SK-N-SH (cell line): ENCODE data around the gene GPX7. TPM values are rescaled to one million over a fixed set of nuclear protein-coding genes. Genes with fewer than 3 reads are reported as not detected.

ENCODE experiments used
- CTCF ChIA-PET: fragments of 300-600, 350-600 bp; formaldehyde crosslinking; extraction: SDS; loops from one replicate; lab custom pipeline; 2021; lab: Yijun Ruan, JAX
- POLR2A ChIA-PET: fragments of 350-600 bp; sonication (Branson Sonifier 250); formaldehyde crosslinking; extraction: SDS; loops from one replicate; lab custom pipeline; 2020; ENCODE audit warnings: antibody characterized with exemption, inconsistent platforms; lab: Yijun Ruan, JAX
- DNase-seq: peaks from one replicate; pipeline ENCODE4 v3.0.0; 2012
- H2AFZ ChIP-seq: fragments of 200-600 bp; sonication (generic); 2 replicates; pipeline ENCODE4 v1.8.1; 2016; ENCODE audit warnings: antibody characterized with exemption, mild to moderate bottlenecking, low read depth
- H3F3A ChIP-seq: fragments of 200-600 bp; sonication (generic); replicated peaks from 2 replicates; pipeline ENCODE3; 2016; ENCODE audit warnings: antibody characterized with exemption, mild to moderate bottlenecking; ENCODE audit not compliant: insufficient read depth
- H3K27ac ChIP-seq, 2 experiments: fragments of 200-500 bp in 1 of 2; fragments of 200-600 bp in 1 of 2; sonication (Bioruptor generic) in 1 of 2; sonication (generic), shearing (Covaris generic) in 1 of 2; 2 replicates each; pipeline versions ENCODE4 v1.5.1 to v1.6.1; 2014 to 2016; ENCODE audit warnings: low read depth in 2 of 2, inconsistent platforms in 1 of 2, low read length in 1 of 2, mild to moderate bottlenecking in 1 of 2, mixed read lengths in 1 of 2
- H3K27me3 ChIP-seq: fragments of 200-600 bp; sonication (generic), shearing (Covaris generic); 2 replicates; pipeline ENCODE4 v1.6.1; 2016; ENCODE audit warnings: mixed run types; ENCODE audit not compliant: insufficient read depth
- H3K36me3 ChIP-seq, 2 experiments: fragments of 200-500 bp in 1 of 2; fragments of 200-600 bp in 1 of 2; sonication (Bioruptor generic) in 1 of 2; sonication (generic) in 1 of 2; replicated peaks in 1 of 2; 2 replicates each; pipeline versions ENCODE3 to v1.5.1; 2014 to 2016; ENCODE audit warnings: low read length in 1 of 2, mild to moderate bottlenecking in 1 of 2; ENCODE audit not compliant: insufficient read depth in 2 of 2, control insufficient read depth in 1 of 2
- H3K4me1 ChIP-seq, 2 experiments: fragments of 200-500 bp in 1 of 2; fragments of 200-600 bp in 1 of 2; sonication (Bioruptor generic) in 1 of 2; sonication (generic), shearing (Covaris generic) in 1 of 2; 2 replicates each; pipeline versions ENCODE4 v1.5.1 to v1.6.1; 2014 to 2016; ENCODE audit warnings: low read depth in 1 of 2, low read length in 1 of 2, mixed run types in 1 of 2; ENCODE audit not compliant: insufficient read depth in 2 of 2, control insufficient read depth in 1 of 2
- H3K4me2 ChIP-seq: fragments of 200-600 bp; sonication (generic), shearing (Covaris generic); 2 replicates; pipeline ENCODE4 v1.6.1; 2017; ENCODE audit warnings: mixed run types
- H3K4me3 ChIP-seq, 2 experiments: fragments of 200-500 bp in 1 of 2; fragments of 200-600 bp in 1 of 2; sonication (Bioruptor generic) in 1 of 2; sonication (generic), shearing (Covaris generic) in 1 of 2; 2 replicates each; pipeline versions ENCODE4 v1.5.1 to v1.8.1; 2014 to 2016; ENCODE audit warnings: low read depth in 2 of 2, inconsistent platforms in 1 of 2, low read length in 1 of 2, mild to moderate bottlenecking in 1 of 2, mixed read lengths in 1 of 2, moderate library complexity in 1 of 2
- H3K79me2 ChIP-seq: fragments of 200-600 bp; sonication (generic); 2 replicates; pipeline ENCODE4 v1.8.1; 2017; ENCODE audit warnings: mild to moderate bottlenecking; ENCODE audit not compliant: insufficient read depth
- H3K9ac ChIP-seq: fragments of 200-600 bp; sonication (generic); 2 replicates; pipeline ENCODE4 v1.6.1; 2017; ENCODE audit warnings: mixed run types
- H3K9me2 ChIP-seq: fragments of 200-600 bp; sonication (generic); 2 replicates; pipeline ENCODE4 v1.6.1; 2017; ENCODE audit warnings: mixed run types
- H3K9me3 ChIP-seq: fragments of 200-600 bp; sonication (generic); 2 replicates; pipeline ENCODE4 v1.6.1; 2017; ENCODE audit warnings: mixed run types, mild to moderate bottlenecking, moderate library complexity
- H4K20me1 ChIP-seq: fragments of 200-600 bp; sonication (generic); 2 replicates; pipeline ENCODE4 v1.6.1; 2017; ENCODE audit warnings: mild to moderate bottlenecking, mixed run types; ENCODE audit not compliant: insufficient read depth
- ELF1 ChIP-seq: IDR thresholded peaks from 2 replicates; pipeline ENCODE4 v1.4.0; 2012
- EP300 ChIP-seq, 2 experiments: IDR thresholded peaks; 2 replicates each; pipeline versions ENCODE4 v1.4.0 to v1.6.1; 2012; ENCODE audit warnings: borderline replicate concordance in 1 of 2, low read depth in 1 of 2, low read length in 1 of 2
- EZH2phosphoT487 ChIP-seq: fragments of 200-600 bp; sonication (generic); IDR thresholded peaks from 2 replicates; pipeline ENCODE4 v1.6.1; 2017; ENCODE audit warnings: low read depth, mixed run types, mild to moderate bottlenecking, antibody characterized with exemption, moderate library complexity, borderline replicate concordance
- FOXM1 ChIP-seq: IDR thresholded peaks from 2 replicates; pipeline ENCODE4 v1.4.0; 2012; ENCODE audit warnings: low read depth, mild to moderate bottlenecking
- GABPA ChIP-seq: IDR thresholded peaks from 2 replicates; pipeline ENCODE4 v1.4.0; 2012; ENCODE audit warnings: low read depth, mild to moderate bottlenecking
- GATA2 ChIP-seq: sonication (generic); formaldehyde crosslinking; IDR thresholded peaks from 2 replicates; pipeline ENCODE4 v1.5.0; 2020; ENCODE audit warnings: mild to moderate bottlenecking, missing genetic modification reagents
- JUND ChIP-seq: IDR thresholded peaks from 2 replicates; pipeline ENCODE4 v1.4.0; 2012
- MEF2A ChIP-seq: IDR thresholded peaks from 2 replicates; pipeline ENCODE4 v1.4.0; 2012; ENCODE audit warnings: low read depth, borderline replicate concordance
- NFIC ChIP-seq: IDR thresholded peaks from 2 replicates; pipeline ENCODE4 v1.4.0; 2012; ENCODE audit warnings: borderline replicate concordance
- NRF1 ChIP-seq: IDR thresholded peaks from 2 replicates; pipeline ENCODE4 v1.6.1; 2012; ENCODE audit warnings: low read depth, mild to moderate bottlenecking, low read length
- RAD21 ChIP-seq: IDR thresholded peaks from 2 replicates; pipeline ENCODE4 v1.6.1; 2012; ENCODE audit warnings: mild to moderate bottlenecking, low read length
- RCOR1 ChIP-seq: fragments of 150-350 bp; IDR thresholded peaks from 2 replicates; pipeline ENCODE4 v1.6.1; 2017; ENCODE audit warnings: antibody characterized with exemption, low read length
- RFX5 ChIP-seq: IDR thresholded peaks from 2 replicates; pipeline ENCODE4 v1.6.1; 2012; ENCODE audit warnings: mild to moderate bottlenecking, improper control_type of control experiment, low read length
- RXRA ChIP-seq: IDR thresholded peaks from 2 replicates; pipeline ENCODE4 v1.4.0; 2012; ENCODE audit warnings: low read depth, mild to moderate bottlenecking, borderline replicate concordance
- SIN3A ChIP-seq: IDR thresholded peaks from 2 replicates; pipeline ENCODE4 v1.6.1; 2012; ENCODE audit warnings: low read depth, mild to moderate bottlenecking, low read length, moderate library complexity, borderline replicate concordance
- SMC3 ChIP-seq: IDR thresholded peaks from 2 replicates; pipeline ENCODE4 v1.6.1; 2012; ENCODE audit warnings: low read depth, low read length, improper control_type of control experiment
- TCF12 ChIP-seq: IDR thresholded peaks from 2 replicates; pipeline ENCODE4 v1.4.0; 2012
- USF2 ChIP-seq: fragments of 150-350 bp; IDR thresholded peaks from 2 replicates; pipeline ENCODE4 v1.6.1; 2017; ENCODE audit warnings: antibody characterized with exemption, low read length, low read depth, borderline replicate concordance
- WGBS: methylation state at CpG from one replicate; pipeline ENCODE4 v1.1.6; 2017; ENCODE audit warnings: low lambda C conversion rate; 5-methylcytosine and 5-hydroxymethylcytosine counted together
- polyA plus RNA-seq, 3 experiments: library from polyadenylated mRNA; depleted of rRNA; stranded (reverse); fragments of >200 nt; gene quantifications; 2 replicates each; pipeline ENCODE4 v1.2.3, GENCODE V29; 2012
- TF ChIP-seq, protein P1 (sequence below): IDR thresholded peaks from 2 replicates; pipeline ENCODE4; 2012
- TF ChIP-seq, protein P2 (sequence below): IDR thresholded peaks from 2 replicates; pipeline ENCODE4 v1.4.0; 2012; ENCODE audit warnings: low read depth
- TF ChIP-seq, protein P3 (sequence below): IDR thresholded peaks from 2 replicates; pipeline ENCODE4 v1.4.0; 2012; ENCODE audit warnings: low read depth, borderline replicate concordance

GPX7 gene
- polyA plus RNA-seq, 1 of the 3 experiments (the other 2 are of a cell fraction): 6.2 TPM

DNA sequence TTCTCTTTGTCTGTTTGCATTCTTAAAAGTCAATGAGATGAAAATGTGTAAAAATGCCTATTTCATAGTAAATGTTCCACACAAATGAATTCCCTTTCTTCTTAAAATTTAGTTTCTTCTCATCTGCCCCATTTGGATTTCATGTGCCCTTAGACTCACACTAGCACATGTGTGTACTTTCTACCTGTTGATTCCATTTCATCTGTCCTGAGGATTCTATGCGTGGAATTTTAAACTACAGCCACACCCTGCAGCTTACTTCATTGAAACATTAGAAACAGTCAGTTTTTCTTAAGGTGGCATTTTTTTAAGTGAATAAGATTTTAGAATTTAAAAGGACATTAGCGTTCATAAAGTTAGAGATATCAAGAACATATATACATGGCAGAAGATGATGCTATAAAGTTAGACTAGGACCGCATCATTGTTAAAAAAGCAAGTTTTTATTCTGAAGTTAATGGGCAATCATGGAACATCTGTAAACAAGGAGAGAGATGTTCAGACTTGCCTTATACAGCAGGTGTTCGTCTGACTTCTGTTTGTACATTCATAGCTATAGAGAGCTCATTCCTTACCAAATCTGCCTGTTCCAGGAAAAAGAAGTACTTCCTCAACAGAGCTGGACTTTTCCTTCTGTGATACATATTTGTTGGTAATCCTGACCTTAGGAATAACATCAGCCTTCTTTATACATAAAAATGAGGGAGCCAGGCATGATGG lies 45.4 kb upstream of the GPX7 start:
- no peak overlapping the region for H2AFZ ChIP-seq
- POLR2A ChIA-PET: no interaction called here
- no peaks in the 10 kb centered on the region for H3K9me3 ChIP-seq
- TF ChIP-seq NRF1 (no peak), GATA2 (no peak), SMC3 (no peak), EZH2phosphoT487 (no peak), RCOR1 (no peak), RXRA (no peak), GABPA (no peak)
- CTCF ChIA-PET: no interaction called here
- no peak for DNase-seq
- no peak overlapping the region for H3K4me2 ChIP-seq
- H3K9me2 ChIP-seq: no peaks in the 10 kb centered on the region
- H3K27ac ChIP-seq: no peak overlapping the region
- H3K4me1 ChIP-seq: peaks cover 0 to 11% of the 10 kb centered on the region in 2 experiments; a peak in 3 of 4 replicates
- no peak overlapping the region for H3K4me3 ChIP-seq
- no peaks in the 10 kb centered on the region for H3K36me3 ChIP-seq
- H3F3A ChIP-seq: peaks cover 2% of the 10 kb centered on the region
- peaks cover 2% of the 10 kb centered on the region; the same call in 1 of the 2 replicates for H4K20me1 ChIP-seq
- 86% methylated on average over 4 of the region's 4 CpGs for WGBS
- peaks cover 20% of the 10 kb centered on the region for H3K79me2 ChIP-seq
- no peaks in the 10 kb centered on the region for H3K27me3 ChIP-seq
- no peak overlapping the region for H3K9ac ChIP-seq

GRCh38 chr1:52558941-52559340 lies 43.2 kb upstream of the GPX7 start:
- no peak for DNase-seq
- Histone ChIP-seq H3F3A (no peaks in the 10 kb centered on the region), H3K79me2 (peaks cover 7% of the 10 kb centered on the region; the same call in 1 of the 2 replicates), H3K9me3 (no peaks in the 10 kb centered on the region), H3K4me3 (no peak overlapping the region), H3K27me3 (no peaks in the 10 kb centered on the region), H3K36me3 (no peaks in the 10 kb centered on the region), H3K27ac (no peak overlapping the region), H3K9ac (no peak overlapping the region), H2AFZ (no peak overlapping the region), H3K4me2 (no peak overlapping the region), H4K20me1 (no peaks in the 10 kb centered on the region), H3K4me1 (peaks cover 0 to 11% of the 10 kb centered on the region in 2 experiments; a peak in 3 of 4 replicates), H3K9me2 (no peaks in the 10 kb centered on the region)
- 84% methylated on average over 2 of the region's 2 CpGs for WGBS
- POLR2A ChIA-PET: no interaction called here
- CTCF ChIA-PET: no interaction called here
- no peak for TF ChIP-seq FOXM1
- no peak for TF ChIP-seq EP300 (IDR thresholded peaks at IDR 0.05; ENCODE audit: borderline replicate concordance in 1 of 2, low read depth in 1 of 2, low read length in 1 of 2)
- TF ChIP-seq ELF1: no peak
- TF ChIP-seq, protein P1, sequence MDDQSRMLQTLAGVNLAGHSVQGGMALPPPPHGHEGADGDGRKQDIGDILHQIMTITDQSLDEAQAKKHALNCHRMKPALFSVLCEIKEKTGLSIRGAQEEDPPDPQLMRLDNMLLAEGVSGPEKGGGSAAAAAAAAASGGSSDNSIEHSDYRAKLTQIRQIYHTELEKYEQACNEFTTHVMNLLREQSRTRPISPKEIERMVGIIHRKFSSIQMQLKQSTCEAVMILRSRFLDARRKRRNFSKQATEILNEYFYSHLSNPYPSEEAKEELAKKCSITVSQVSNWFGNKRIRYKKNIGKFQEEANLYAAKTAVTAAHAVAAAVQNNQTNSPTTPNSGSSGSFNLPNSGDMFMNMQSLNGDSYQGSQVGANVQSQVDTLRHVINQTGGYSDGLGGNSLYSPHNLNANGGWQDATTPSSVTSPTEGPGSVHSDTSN: no peak
- no peak for TF ChIP-seq SIN3A
- TF ChIP-seq, protein P2, sequence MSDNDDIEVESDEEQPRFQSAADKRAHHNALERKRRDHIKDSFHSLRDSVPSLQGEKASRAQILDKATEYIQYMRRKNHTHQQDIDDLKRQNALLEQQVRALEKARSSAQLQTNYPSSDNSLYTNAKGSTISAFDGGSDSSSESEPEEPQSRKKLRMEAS: no peak
- no peak for TF ChIP-seq TCF12
- no peak for TF ChIP-seq RXRA
- TF ChIP-seq EZH2phosphoT487: no peak
- TF ChIP-seq JUND: no peak
- TF ChIP-seq RAD21: no peak
- TF ChIP-seq RFX5: no peak
- no peak for TF ChIP-seq NRF1
- TF ChIP-seq, protein P3, sequence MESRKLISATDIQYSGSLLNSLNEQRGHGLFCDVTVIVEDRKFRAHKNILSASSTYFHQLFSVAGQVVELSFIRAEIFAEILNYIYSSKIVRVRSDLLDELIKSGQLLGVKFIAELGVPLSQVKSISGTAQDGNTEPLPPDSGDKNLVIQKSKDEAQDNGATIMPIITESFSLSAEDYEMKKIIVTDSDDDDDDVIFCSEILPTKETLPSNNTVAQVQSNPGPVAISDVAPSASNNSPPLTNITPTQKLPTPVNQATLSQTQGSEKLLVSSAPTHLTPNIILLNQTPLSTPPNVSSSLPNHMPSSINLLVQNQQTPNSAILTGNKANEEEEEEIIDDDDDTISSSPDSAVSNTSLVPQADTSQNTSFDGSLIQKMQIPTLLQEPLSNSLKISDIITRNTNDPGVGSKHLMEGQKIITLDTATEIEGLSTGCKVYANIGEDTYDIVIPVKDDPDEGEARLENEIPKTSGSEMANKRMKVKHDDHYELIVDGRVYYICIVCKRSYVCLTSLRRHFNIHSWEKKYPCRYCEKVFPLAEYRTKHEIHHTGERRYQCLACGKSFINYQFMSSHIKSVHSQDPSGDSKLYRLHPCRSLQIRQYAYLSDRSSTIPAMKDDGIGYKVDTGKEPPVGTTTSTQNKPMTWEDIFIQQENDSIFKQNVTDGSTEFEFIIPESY: no peak
- TF ChIP-seq USF2: no peak
- TF ChIP-seq NFIC: no peak
- TF ChIP-seq MEF2A: no peak
